Right lobe of liver (tissue), 6 donors: ENCODE measurements around the gene LEMD3. TPM values are rescaled to one million over a fixed set of nuclear protein-coding genes. Genes with fewer than 3 reads are reported as not detected.

Experiments
- ATAC-seq, 4 donors: fragments of 200-7000 bp; cut with Tn5 transposase; one replicate each; pipeline ENCODE4 v1.9.1; 2020; ENCODE audit warnings: mild to moderate bottlenecking in 4 of 4, moderate library complexity in 4 of 4
- DNase-seq, 3 donors: peaks; one replicate each; pipeline ENCODE4 v3.0.0-alpha.2; 2020
- H3K27ac ChIP-seq, 3 donors: fragments of 200-600 bp; one replicate each; pipeline ENCODE4 v1.8.0; 2022
- H3K27me3 ChIP-seq, 2 donors: fragments of 200-600 bp; one replicate each; pipeline ENCODE4 v1.8.0; 2022
- H3K36me3 ChIP-seq, 4 donors: fragments of 200-600 bp; sonication (generic) in 1 of 4; one replicate each; pipeline versions ENCODE4 v1.5.1 to v1.8.0; 2017 to 2022; ENCODE audit warnings: control low read depth in 1 of 4
- H3K4me1 ChIP-seq, 4 donors: fragments of 200-600 bp; sonication (generic) in 1 of 4; one replicate each; pipeline versions ENCODE4 v1.5.1 to v1.8.0; 2017 to 2022; ENCODE audit warnings: control low read depth in 1 of 4
- H3K4me3 ChIP-seq, 3 donors: fragments of 200-600 bp; one replicate each; pipeline ENCODE4 v1.8.0; 2022
- H3K9me3 ChIP-seq, 4 donors: fragments of 200-600 bp; sonication (generic) in 1 of 4; one replicate each; pipeline versions ENCODE4 v1.5.1 to v1.8.0; 2017 to 2022; ENCODE audit warnings: control low read depth in 1 of 4
- POLR2A ChIP-seq: fragments of 450-650 bp; IDR thresholded peaks from one replicate; pipeline ENCODE4 v1.6.1; 2017; ENCODE audit warnings: antibody characterized with exemption, mild to moderate bottlenecking
- WGBS: methylation state at CpG from one replicate; pipeline ENCODE4 v1.1.6; 2018; ENCODE audit warnings: low coverage, low lambda C conversion rate; ENCODE audit not compliant: insufficient coverage; ENCODE audit errors: missing lambda C conversion rate; 5-methylcytosine and 5-hydroxymethylcytosine counted together
- intact Hi-C, 2 donors: fragments of 100-400 bp; cut with DNase I; formaldehyde crosslinking; loops; one replicate each; pipeline versions ENCODE4 v1.11.2 to v1.14.1; 2022
- total RNA-seq, 6 experiments: library from RNA; depleted of rRNA in 2 of 6; stranded (reverse); fragments of >200 nt in 2 of 6; fragmentation: NEBNext Ultra II Directional in 3 of 6; extraction: Animal tissue kit (Norgen Biotek cat#: 25700) in 3 of 6; gene quantifications; one replicate each; pipeline versions ENCODE4 v1.1.0 to v1.2.4, GENCODE V29; 2016 to 2023
- TF ChIP-seq, protein P1 (sequence below), 4 donors: fragments of 200-600 bp in 3 of 4; fragments of 450-650 bp in 1 of 4; IDR thresholded peaks; one replicate each; pipeline versions ENCODE4 v1.5.1 to v1.8.0; 2016 to 2022; ENCODE audit warnings: antibody characterized with exemption in 4 of 4, mild to moderate bottlenecking in 2 of 4
- donor health status: DM: no; HTN: yes; CAD: no.
- donor health status: DM: no; HTN: no; CAD: no.
- donor health status: DM: no; HTN: no; CAD: no.
- donor health status: DM: no; HTN: yes; CAD: no.
- donor health status: DM: no; HTN: yes; CAD: no.

LEMD3 gene
- total RNA-seq, 6 experiments from 2014 or later = 8.6 to 19.0 (median 11.6) TPM

DNA sequence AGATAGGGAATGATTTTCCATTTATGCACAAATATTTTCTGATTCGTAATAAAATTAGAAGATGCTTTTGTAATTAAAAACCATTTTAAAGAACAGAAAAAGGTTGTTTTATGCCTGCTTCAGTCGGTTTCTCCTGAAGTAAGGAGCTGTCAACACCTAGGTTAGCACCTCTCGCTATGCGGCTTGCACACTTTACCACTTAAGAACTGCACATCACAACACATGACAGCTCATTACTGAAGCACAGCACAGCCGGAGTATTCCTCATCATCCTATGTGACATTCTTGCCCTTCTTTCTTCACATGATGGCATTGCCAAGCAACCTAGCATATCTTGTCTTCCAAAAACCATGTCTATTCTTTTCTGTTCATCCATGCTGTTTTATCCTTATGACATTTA, 42.9 kb upstream of the LEMD3 start:
- Histone ChIP-seq H3K4me1 (peaks cover 0 to under 1% (median 0%) of the 10 kb centered on the region in 4 donors), H3K4me3 (no peak overlapping the region), H3K36me3 (no peaks in the 10 kb centered on the region), H3K27me3 (peaks cover 0 to 6% of the 10 kb centered on the region in 2 donors), H3K9me3 (no peaks in the 10 kb centered on the region), H3K27ac (no peak overlapping the region)
- WGBS = 66% methylated on average over 5 of the region's 5 CpGs
- ATAC-seq (no peak), DNase-seq (no peak)
- TF ChIP-seq, protein P1, sequence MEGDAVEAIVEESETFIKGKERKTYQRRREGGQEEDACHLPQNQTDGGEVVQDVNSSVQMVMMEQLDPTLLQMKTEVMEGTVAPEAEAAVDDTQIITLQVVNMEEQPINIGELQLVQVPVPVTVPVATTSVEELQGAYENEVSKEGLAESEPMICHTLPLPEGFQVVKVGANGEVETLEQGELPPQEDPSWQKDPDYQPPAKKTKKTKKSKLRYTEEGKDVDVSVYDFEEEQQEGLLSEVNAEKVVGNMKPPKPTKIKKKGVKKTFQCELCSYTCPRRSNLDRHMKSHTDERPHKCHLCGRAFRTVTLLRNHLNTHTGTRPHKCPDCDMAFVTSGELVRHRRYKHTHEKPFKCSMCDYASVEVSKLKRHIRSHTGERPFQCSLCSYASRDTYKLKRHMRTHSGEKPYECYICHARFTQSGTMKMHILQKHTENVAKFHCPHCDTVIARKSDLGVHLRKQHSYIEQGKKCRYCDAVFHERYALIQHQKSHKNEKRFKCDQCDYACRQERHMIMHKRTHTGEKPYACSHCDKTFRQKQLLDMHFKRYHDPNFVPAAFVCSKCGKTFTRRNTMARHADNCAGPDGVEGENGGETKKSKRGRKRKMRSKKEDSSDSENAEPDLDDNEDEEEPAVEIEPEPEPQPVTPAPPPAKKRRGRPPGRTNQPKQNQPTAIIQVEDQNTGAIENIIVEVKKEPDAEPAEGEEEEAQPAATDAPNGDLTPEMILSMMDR (IDR thresholded peaks at IDR 0.05) = no peak
- no peak for TF ChIP-seq POLR2A
- intact Hi-C loops = no loop called here

GRCh38 chr12:65133879-65134278, 35.5 kb upstream of the LEMD3 start:
- Histone ChIP-seq H3K27me3 (no peaks in the 10 kb centered on the region), H3K36me3 (no peaks in the 10 kb centered on the region), H3K4me1 (no peaks in the 10 kb centered on the region), H3K4me3 (no peak overlapping the region), H3K9me3 (no peaks in the 10 kb centered on the region), H3K27ac (no peak overlapping the region)
- intact Hi-C loops = no loop called here
- TF ChIP-seq, protein P1 (IDR thresholded peaks at IDR 0.05) = no peak
- no peak for TF ChIP-seq POLR2A
- no peak for DNase-seq
- ATAC-seq = no peak

DNA sequence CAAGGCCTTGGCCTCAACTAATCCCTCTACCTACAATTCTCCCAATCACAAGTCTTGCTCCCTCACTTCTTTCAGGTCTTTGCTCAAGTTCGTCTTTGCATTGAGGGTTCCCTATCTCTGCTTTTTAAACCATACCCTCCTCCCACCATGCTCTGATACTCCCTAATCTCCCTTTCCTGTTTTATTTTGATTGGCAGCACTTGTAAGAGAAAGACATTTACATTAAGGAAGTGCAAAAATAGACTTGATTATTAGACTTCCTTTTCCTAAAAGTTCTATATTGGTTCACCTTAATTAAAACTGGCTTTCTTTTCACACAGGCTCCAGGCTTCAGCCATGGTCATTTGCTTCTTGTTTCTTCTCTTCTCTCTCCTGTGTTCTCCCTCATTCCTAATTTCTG, 30.0 kb upstream of the LEMD3 start:
- TF ChIP-seq, protein P1 (IDR thresholded peaks at IDR 0.05) = no peak
- no peak for TF ChIP-seq POLR2A
- Histone ChIP-seq H3K27me3 (no peaks in the 10 kb centered on the region), H3K4me3 (no peak overlapping the region), H3K27ac (no peak overlapping the region), H3K9me3 (no peaks in the 10 kb centered on the region), H3K4me1 (no peaks in the 10 kb centered on the region), H3K36me3 (no peaks in the 10 kb centered on the region)
- no peak for ATAC-seq
- 54% methylated on average over 1 of the region's 1 CpG for WGBS
- DNase-seq = no peak
- intact Hi-C loops = no loop called here

GRCh38 chr12:65140738-65141137, 28.6 kb upstream of the LEMD3 start:
- no peak overlapping the region for H3K4me3 ChIP-seq
- DNase-seq (no peak), ATAC-seq (no peak)
- no peaks in the 10 kb centered on the region for H3K27me3 ChIP-seq
- intact Hi-C loops = no loop called here
- TF ChIP-seq, protein P1 (IDR thresholded peaks at IDR 0.05) = no peak
- TF ChIP-seq POLR2A = no peak
- 78% methylated on average over 1 of the region's 1 CpG for WGBS
- no peak overlapping the region for H3K27ac ChIP-seq
- no peaks in the 10 kb centered on the region for H3K9me3 ChIP-seq
- no peaks in the 10 kb centered on the region for H3K4me1 ChIP-seq
- H3K36me3 ChIP-seq = no peaks in the 10 kb centered on the region

- H3K27me3 ChIP-seq = no peaks in the 10 kb centered on the region
- no peaks in the 10 kb centered on the region for H3K36me3 ChIP-seq
- TF ChIP-seq POLR2A = no peak
- TF ChIP-seq, protein P1 (IDR thresholded peaks at IDR 0.05) = no peak
- no peak overlapping the region for H3K4me3 ChIP-seq
- WGBS = 52% methylated on average over 1 of the region's 2 CpGs
- ATAC-seq (no peak), DNase-seq (no peak)
- no peaks in the 10 kb centered on the region for H3K9me3 ChIP-seq
- no peaks in the 10 kb centered on the region for H3K4me1 ChIP-seq
- intact Hi-C loops = no loop called here
- H3K27ac ChIP-seq = no peak overlapping the region
These were observed 22.0 kb upstream of the LEMD3 start for GRCh38 chr12:65147312-65147905.
